ENCODE results near the gene TSHZ2.

GRCh38 chr20:53487461-53488200, 515.5 kb downstream of the TSHZ2 start:
- TF ChIP-seq, protein P1, sequence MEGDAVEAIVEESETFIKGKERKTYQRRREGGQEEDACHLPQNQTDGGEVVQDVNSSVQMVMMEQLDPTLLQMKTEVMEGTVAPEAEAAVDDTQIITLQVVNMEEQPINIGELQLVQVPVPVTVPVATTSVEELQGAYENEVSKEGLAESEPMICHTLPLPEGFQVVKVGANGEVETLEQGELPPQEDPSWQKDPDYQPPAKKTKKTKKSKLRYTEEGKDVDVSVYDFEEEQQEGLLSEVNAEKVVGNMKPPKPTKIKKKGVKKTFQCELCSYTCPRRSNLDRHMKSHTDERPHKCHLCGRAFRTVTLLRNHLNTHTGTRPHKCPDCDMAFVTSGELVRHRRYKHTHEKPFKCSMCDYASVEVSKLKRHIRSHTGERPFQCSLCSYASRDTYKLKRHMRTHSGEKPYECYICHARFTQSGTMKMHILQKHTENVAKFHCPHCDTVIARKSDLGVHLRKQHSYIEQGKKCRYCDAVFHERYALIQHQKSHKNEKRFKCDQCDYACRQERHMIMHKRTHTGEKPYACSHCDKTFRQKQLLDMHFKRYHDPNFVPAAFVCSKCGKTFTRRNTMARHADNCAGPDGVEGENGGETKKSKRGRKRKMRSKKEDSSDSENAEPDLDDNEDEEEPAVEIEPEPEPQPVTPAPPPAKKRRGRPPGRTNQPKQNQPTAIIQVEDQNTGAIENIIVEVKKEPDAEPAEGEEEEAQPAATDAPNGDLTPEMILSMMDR (IDR thresholded peaks at IDR 0.05; ENCODE audit: low read length), result no peak
- no peak for TF ChIP-seq EZH2 (IDR thresholded peaks at IDR 0.05; ENCODE audit: borderline replicate concordance, low read length)

Measured in OCI-LY1 (cell line).